ENCODE results near the gene FASN.

Gene FASN

GRCh38 chr17:82103553-82104451 lies 5.8 kb upstream of the FASN start:
- no peak for FAIRE-seq

GRCh38 chr17:82101767-82102679 lies 4.0 kb upstream of the FASN start:
- no peak for DNase-seq (ENCODE audit: low spot score)
- FAIRE-seq: no peak

More at GRCh38 chr17:82103553-82104451, 5.8 kb upstream of the FASN start:
- no peak for DNase-seq (ENCODE audit: low spot score)

GRCh38 chr17:82101301-82101715 lies 3.3 kb upstream of the FASN start:
- DNase-seq (ENCODE audit: low spot score) (no peak), FAIRE-seq (no peak)

- no peak for DNase-seq (ENCODE audit: low spot score)
- no peak for FAIRE-seq
Measured at GRCh38 chr17:82100502-82101298, 2.7 kb upstream of the FASN start.

GRCh38 chr17:82098939-82099763 lies 1.1 kb upstream of the FASN start:
- no peak for DNase-seq (ENCODE audit: low spot score)
- FAIRE-seq: no peak

GRCh38 chr17:82097919-82098168 lies 192 bp downstream of the FASN start:
- FAIRE-seq (no peak), DNase-seq (ENCODE audit: low spot score) (no peak)

GRCh38 chr17:82097184-82097918 lies 685 bp downstream of the FASN start:
- FAIRE-seq: no peak

GRCh38 chr17:82096709-82097183 lies 1.3 kb downstream of the FASN start:
- DNase-seq (ENCODE audit: low spot score) (no peak), FAIRE-seq (no peak)

More at GRCh38 chr17:82097184-82097918, 685 bp downstream of the FASN start:
- DNase-seq (ENCODE audit: low spot score): peak; percentile 21

- DNase-seq (ENCODE audit: low spot score) (no peak), FAIRE-seq (no peak)
Measured at GRCh38 chr17:82095777-82096708, 2.0 kb downstream of the FASN start.

- FAIRE-seq: no peak
- no peak for DNase-seq (ENCODE audit: low spot score)
Measured at GRCh38 chr17:82094931-82095776, 2.9 kb downstream of the FASN start.

GRCh38 chr17:82092995-82093751 lies 4.9 kb downstream of the FASN start:
- no peak for FAIRE-seq
- no peak for DNase-seq (ENCODE audit: low spot score)

GRCh38 chr17:82092628-82092994 lies 5.4 kb downstream of the FASN start:
- FAIRE-seq (no peak), DNase-seq (ENCODE audit: low spot score) (no peak)

- DNase-seq (ENCODE audit: low spot score) (no peak), FAIRE-seq (no peak)
Measured at GRCh38 chr17:82092094-82092586, 5.9 kb downstream of the FASN start.

GRCh38 chr17:82091264-82092066 lies 6.6 kb downstream of the FASN start:
- FAIRE-seq: no peak

GRCh38 chr17:82090549-82091263 lies 7.3 kb downstream of the FASN start:
- no peak for DNase-seq (ENCODE audit: low spot score)

More at GRCh38 chr17:82091264-82092066, 6.6 kb downstream of the FASN start:
- DNase-seq (ENCODE audit: low spot score): no peak

More at GRCh38 chr17:82090549-82091263, 7.3 kb downstream of the FASN start:
- FAIRE-seq: no peak
